Spleen (tissue), 11 donors: ENCODE data around the gene CADM2. TPM values are rescaled to one million over a fixed set of nuclear protein-coding genes. Genes with fewer than 3 reads are reported as not detected.

ENCODE experiments used
- DNase-seq: peaks from one replicate; pipeline ENCODE4 v3.0.0-alpha.2; 2020
- H3K27ac ChIP-seq, 8 donors: fragments of 200-600 bp; sonication (generic) in 7 of 8; 1 replicate in 4 of 8; 2 replicates in 4 of 8; pipeline versions ENCODE4 v1.5.0 to v1.8.0; 2016 to 2021; ENCODE audit warnings: inconsistent platforms in 4 of 8, mild to moderate bottlenecking in 4 of 8, moderate library complexity in 1 of 8
- H3K27me3 ChIP-seq, 7 donors: fragments of 200-600 bp; sonication (generic) in 6 of 7; replicated peaks in 1 of 7; 1 replicate in 4 of 7; 2 replicates in 3 of 7; pipeline versions ENCODE4 v1.5.0 to v1.8.0; 2016 to 2021; ENCODE audit warnings: inconsistent platforms in 3 of 7, mild to moderate bottlenecking in 1 of 7
- H3K36me3 ChIP-seq, 6 donors: fragments of 200-600 bp; sonication (generic) in 5 of 6; 1 replicate in 4 of 6; 2 replicates in 2 of 6; pipeline versions ENCODE4 v1.5.0 to v1.8.0; 2016 to 2021; ENCODE audit warnings: inconsistent platforms in 2 of 6
- H3K4me1 ChIP-seq, 6 donors: fragments of 200-600 bp; sonication (generic) in 5 of 6; 1 replicate in 3 of 6; 2 replicates in 3 of 6; pipeline versions ENCODE4 v1.5.0 to v1.8.0; 2016 to 2021; ENCODE audit warnings: inconsistent platforms in 3 of 6
- H3K4me3 ChIP-seq, 8 donors: fragments of 200-600 bp; sonication (generic) in 7 of 8; 1 replicate in 4 of 8; 2 replicates in 4 of 8; pipeline versions ENCODE4 v1.5.0 to v1.8.0; 2016 to 2021; ENCODE audit warnings: inconsistent platforms in 4 of 8, mild to moderate bottlenecking in 4 of 8, moderate library complexity in 2 of 8
- H3K9me3 ChIP-seq, 8 donors: fragments of 200-600 bp; sonication (generic) in 7 of 8; 1 replicate in 4 of 8; 2 replicates in 4 of 8; pipeline versions ENCODE4 v1.5.0 to v1.8.0; 2016 to 2021; ENCODE audit warnings: inconsistent platforms in 4 of 8
- POLR2A ChIP-seq, 3 donors: fragments of 450-650 bp; IDR thresholded peaks; one replicate each; pipeline ENCODE4 v1.5.1; 2017; ENCODE audit warnings: antibody characterized with exemption in 3 of 3, mild to moderate bottlenecking in 1 of 3
- POLR2AphosphoS5 ChIP-seq, 3 donors: sonication (generic); formaldehyde crosslinking; IDR thresholded peaks; one replicate each; pipeline ENCODE4 v1.5.1; 2017; ENCODE audit warnings: antibody characterized with exemption in 3 of 3
- WGBS, 5 donors: extraction: QIAGEN DNeasy Blood & Tissue Kit in 3 of 5; methylation state at CpG; one replicate each; pipeline versions ENCODE4 v1.1.5 to v1.1.7; 2013 to 2018; 5-methylcytosine and 5-hydroxymethylcytosine counted together
- intact Hi-C: fragments of 100-400 bp; cut with DNase I; formaldehyde crosslinking; loops from one replicate; pipeline ENCODE4 v1.15.0; 2023; ENCODE audit warnings: low total_unique reads
- polyA plus RNA-seq, 3 donors: library from polyadenylated mRNA; stranded (reverse); fragments of 200-250 nt; gene quantifications; one replicate each; pipeline ENCODE4 v1.2.1, GENCODE V29; 2013
- total RNA-seq, 7 donors: library from RNA; depleted of rRNA in 3 of 7; stranded (reverse); fragments of >200 nt in 3 of 7; fragmentation: NEBNext Ultra II Directional in 4 of 7; extraction: Animal tissue kit (Norgen Biotek cat#: 25700) in 4 of 7; gene quantifications; one replicate each; pipeline versions ENCODE4 v1.1.0 to v1.2.1, GENCODE V29; 2016 to 2021
- TF ChIP-seq, protein P1 (sequence below), 11 experiments: fragments of 200-600 bp in 7 of 11; fragments of 450-650 bp in 4 of 11; sonication (generic) in 4 of 11; IDR thresholded peaks in 8 of 11; conservative IDR thresholded peaks in 3 of 11; 1 replicate in 7 of 11; 2 replicates in 4 of 11; pipeline versions ENCODE4 v1.4.0 to v1.8.0; 2016 to 2021; ENCODE audit warnings: antibody characterized with exemption in 11 of 11, inconsistent platforms in 4 of 11, mild to moderate bottlenecking in 1 of 11
- donor health status: healthy with polysubstance abuse.
- donor health status: DM: no; HTN: no; CAD: no; lungs with moderate emphysema.
- donor health status: DM: no; HTN: no; CAD: no.
- donor health status: Bipolar disorder and iron deficiency.
- donor health status: healthy.
- donor health status: DM: no; HTN: no; CAD: no.
- donor health status: DM: yes; HTN: yes; CAD: no.

Gene CADM2
- total and polyA plus RNA-seq, 10 donors = 0.03 to 4.0 (median 1.0) TPM; not detected in 1

- no peak for DNase-seq
- H3K27ac ChIP-seq = no peak overlapping the region
- no peaks in the 10 kb centered on the region for H3K27me3 ChIP-seq
- H3K4me1 ChIP-seq = no peaks in the 10 kb centered on the region
- intact Hi-C loops = no loop called here
- H3K4me3 ChIP-seq = no peak overlapping the region
- 80 to 92% (median 85%) methylated on average over 3 of the region's 3 CpGs for WGBS, 5 donors
- no peaks in the 10 kb centered on the region for H3K9me3 ChIP-seq
- no peak for TF ChIP-seq POLR2AphosphoS5 (IDR thresholded peaks at IDR 0.05)
- no peak for TF ChIP-seq POLR2A (IDR thresholded peaks at IDR 0.05)
- TF ChIP-seq, protein P1, sequence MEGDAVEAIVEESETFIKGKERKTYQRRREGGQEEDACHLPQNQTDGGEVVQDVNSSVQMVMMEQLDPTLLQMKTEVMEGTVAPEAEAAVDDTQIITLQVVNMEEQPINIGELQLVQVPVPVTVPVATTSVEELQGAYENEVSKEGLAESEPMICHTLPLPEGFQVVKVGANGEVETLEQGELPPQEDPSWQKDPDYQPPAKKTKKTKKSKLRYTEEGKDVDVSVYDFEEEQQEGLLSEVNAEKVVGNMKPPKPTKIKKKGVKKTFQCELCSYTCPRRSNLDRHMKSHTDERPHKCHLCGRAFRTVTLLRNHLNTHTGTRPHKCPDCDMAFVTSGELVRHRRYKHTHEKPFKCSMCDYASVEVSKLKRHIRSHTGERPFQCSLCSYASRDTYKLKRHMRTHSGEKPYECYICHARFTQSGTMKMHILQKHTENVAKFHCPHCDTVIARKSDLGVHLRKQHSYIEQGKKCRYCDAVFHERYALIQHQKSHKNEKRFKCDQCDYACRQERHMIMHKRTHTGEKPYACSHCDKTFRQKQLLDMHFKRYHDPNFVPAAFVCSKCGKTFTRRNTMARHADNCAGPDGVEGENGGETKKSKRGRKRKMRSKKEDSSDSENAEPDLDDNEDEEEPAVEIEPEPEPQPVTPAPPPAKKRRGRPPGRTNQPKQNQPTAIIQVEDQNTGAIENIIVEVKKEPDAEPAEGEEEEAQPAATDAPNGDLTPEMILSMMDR (IDR thresholded peaks at IDR 0.05 in 8 of 11, conservative IDR thresholded peaks at IDR 0.05 in 3 of 11) = no peak
- no peaks in the 10 kb centered on the region for H3K36me3 ChIP-seq
Observed at GRCh38 chr3:85604641-85605040, 645.9 kb downstream of the CADM2 start.

- Histone ChIP-seq H3K36me3 (no peaks in the 10 kb centered on the region), H3K4me1 (no peaks in the 10 kb centered on the region), H3K4me3 (no peak overlapping the region), H3K9me3 (no peaks in the 10 kb centered on the region), H3K27ac (no peak overlapping the region), H3K27me3 (no peaks in the 10 kb centered on the region)
- TF ChIP-seq POLR2A (IDR thresholded peaks at IDR 0.05) (no peak), POLR2AphosphoS5 (IDR thresholded peaks at IDR 0.05) (no peak)
- TF ChIP-seq, protein P1 (IDR thresholded peaks at IDR 0.05 in 8 of 11, conservative IDR thresholded peaks at IDR 0.05 in 3 of 11) = no peak
- 76 to 89% (median 79%) methylated on average over 2 of the region's 2 CpGs for WGBS, 5 donors
- DNase-seq = no peak
- intact Hi-C loops = no loop called here
Observed at GRCh38 chr3:85605066-85605465, 646.3 kb downstream of the CADM2 start.

DNA sequence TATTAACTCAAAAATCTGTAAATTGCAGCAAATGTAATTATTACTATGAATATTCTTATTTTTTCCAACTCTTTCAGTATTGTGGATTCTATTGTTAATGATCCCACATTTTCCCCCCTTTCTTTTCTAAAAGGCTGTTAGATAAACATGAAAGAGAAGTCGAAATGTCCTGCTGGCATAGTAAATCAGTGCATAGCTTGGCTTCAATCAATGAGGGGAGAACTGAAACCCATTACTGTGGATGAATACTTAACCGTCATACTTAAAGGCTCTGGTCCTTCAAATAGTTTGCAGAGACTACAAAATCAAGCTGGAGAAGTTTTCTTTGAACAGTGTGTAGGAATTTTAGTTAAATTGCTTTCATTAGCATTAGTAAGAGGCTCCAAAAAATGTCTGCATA, 667.9 kb downstream of the CADM2 start:
- Histone ChIP-seq H3K27me3 (no peaks in the 10 kb centered on the region), H3K27ac (no peak overlapping the region), H3K4me1 (no peaks in the 10 kb centered on the region), H3K4me3 (no peak overlapping the region), H3K9me3 (no peaks in the 10 kb centered on the region), H3K36me3 (no peaks in the 10 kb centered on the region)
- intact Hi-C loops = no loop called here
- TF ChIP-seq POLR2AphosphoS5 (IDR thresholded peaks at IDR 0.05) = no peak
- TF ChIP-seq, protein P1 (IDR thresholded peaks at IDR 0.05 in 8 of 11, conservative IDR thresholded peaks at IDR 0.05 in 3 of 11) = no peak
- TF ChIP-seq POLR2A (IDR thresholded peaks at IDR 0.05) = no peak
- 33 to 50% (median 41%) methylated on average over 2 of the region's 2 CpGs for WGBS, 5 donors
- DNase-seq = no peak

- no peak for DNase-seq
- no peaks in the 10 kb centered on the region for H3K36me3 ChIP-seq
- TF ChIP-seq POLR2A (IDR thresholded peaks at IDR 0.05) (no peak), POLR2AphosphoS5 (IDR thresholded peaks at IDR 0.05) (no peak)
- TF ChIP-seq, protein P1 (IDR thresholded peaks at IDR 0.05 in 8 of 11, conservative IDR thresholded peaks at IDR 0.05 in 3 of 11) = no peak
- 84 to 90% (median 86%) methylated on average over 5 of the region's 5 CpGs for WGBS, 5 donors
- H3K27ac ChIP-seq = no peak overlapping the region
- H3K4me1 ChIP-seq = no peaks in the 10 kb centered on the region
- H3K27me3 ChIP-seq = no peaks in the 10 kb centered on the region
- intact Hi-C loops = no loop called here
- H3K9me3 ChIP-seq = no peaks in the 10 kb centered on the region
- no peak overlapping the region for H3K4me3 ChIP-seq
Observed at GRCh38 chr3:85627932-85628331, 669.1 kb downstream of the CADM2 start.
